ENCODE results near the gene SCGB1D4. TPM values are rescaled to one million over a fixed set of nuclear protein-coding genes. Genes with fewer than 3 reads are reported as not detected.

Gene SCGB1D4
- total RNA-seq, 1 experiment from 2014 or later, result not detected

DNA sequence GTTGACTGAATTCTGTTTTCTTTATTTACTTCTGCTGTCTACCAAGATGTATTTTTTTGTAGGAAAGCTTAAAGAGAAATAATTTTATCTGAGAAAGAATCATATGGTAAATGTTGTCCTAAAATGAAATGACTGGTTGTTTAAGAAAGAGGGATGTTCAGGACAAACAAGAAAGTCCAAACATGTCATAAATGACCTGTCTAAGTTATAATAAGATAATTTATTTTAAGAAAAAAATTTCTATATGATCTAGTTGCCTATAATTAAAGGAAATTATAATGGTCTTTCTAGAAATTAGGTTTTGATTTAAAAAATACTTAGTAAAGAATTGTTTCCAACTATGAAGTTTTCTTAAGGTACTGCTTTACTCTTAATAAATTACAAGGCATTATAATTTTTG lies 18.4 kb downstream of the SCGB1D4 start:
- DNase-seq (ENCODE audit: extremely low read depth, low read depth), result no peak

DNA sequence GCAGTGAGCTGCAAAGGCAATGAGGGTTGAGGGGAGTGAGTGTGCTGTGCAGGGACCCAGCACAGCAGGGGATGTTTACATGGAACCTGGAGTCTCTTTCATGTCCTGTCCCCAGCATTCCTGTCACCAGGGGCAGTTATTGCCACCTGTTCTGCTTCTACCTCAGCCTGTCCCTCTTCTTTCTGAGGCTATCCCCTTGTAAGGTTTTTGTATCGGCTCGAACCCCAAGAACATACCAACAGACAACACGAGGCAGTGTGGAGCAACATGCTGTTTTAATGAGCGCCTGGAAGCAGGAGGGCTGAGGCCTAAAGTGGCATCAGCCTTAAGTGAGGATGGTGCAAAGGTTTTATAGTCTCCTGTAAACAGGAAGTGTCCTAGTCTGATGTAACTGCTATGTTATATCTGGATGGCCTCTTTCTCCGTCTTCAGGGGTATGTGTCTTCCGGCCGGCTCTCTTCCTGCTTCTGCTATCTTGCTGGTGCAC lies 25.0 kb downstream of the SCGB1D4 start:
- no peak for DNase-seq (ENCODE audit: extremely low read depth, low read depth)

DNA sequence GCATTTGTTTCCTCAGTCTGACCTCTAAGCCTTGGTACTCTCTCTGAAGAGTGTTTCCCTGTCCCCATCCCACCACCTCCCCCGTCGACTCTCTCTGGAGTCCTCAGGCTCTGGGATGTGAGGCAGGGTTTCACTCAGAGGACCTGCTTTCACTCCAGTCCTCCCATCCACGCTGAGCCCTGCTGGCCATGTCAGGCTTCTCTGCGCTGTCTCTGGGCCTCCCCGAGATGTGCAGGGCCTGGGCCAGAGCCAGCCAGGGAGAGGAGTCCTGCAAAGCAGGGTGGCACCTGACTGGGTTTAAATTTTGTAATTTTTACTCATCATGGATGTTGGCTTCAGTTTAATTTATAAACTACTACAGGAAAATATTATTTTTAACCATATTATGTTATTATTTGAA lies 25.6 kb downstream of the SCGB1D4 start:
- DNase-seq (ENCODE audit: extremely low read depth, low read depth), result no peak

DNA sequence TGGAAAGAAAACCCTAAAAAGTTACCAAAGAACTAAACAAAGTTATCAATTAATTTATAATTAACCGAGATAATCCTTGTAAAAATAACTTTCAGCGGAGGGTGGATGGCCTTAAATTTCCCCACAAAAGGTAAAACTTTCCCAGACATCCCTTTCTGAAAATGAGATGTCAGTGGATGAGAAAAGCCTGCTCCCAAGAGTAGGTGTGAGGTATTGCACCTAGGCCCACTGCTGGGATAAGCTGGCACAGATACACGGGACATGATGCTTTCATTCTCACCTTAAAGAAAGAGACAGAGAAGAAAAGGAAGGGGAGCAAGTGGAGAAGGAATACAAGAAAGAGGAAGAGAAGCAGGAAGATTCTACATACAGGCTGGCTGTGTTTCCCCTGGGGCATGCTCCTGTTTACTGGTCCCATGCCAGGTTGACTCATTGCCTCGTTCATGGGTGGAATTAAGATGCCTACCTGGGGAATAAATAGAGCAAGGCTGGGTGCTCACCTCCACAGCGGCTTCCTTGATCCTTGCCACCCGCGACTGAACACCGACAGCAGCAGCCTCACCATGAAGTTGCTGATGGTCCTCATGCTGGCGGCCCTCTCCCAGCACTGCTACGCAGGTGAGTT lies 29.1 kb downstream of the SCGB1D4 start, which contains the start of gene SCGB2A2:
TSS of gene SCGB2A2 (plus strand) at position 505 of the 625 bp plus-strand sequence. CDS start at position 564, 59 bp downstream.
- no peak for DNase-seq (ENCODE audit: extremely low read depth, low read depth)

DNA sequence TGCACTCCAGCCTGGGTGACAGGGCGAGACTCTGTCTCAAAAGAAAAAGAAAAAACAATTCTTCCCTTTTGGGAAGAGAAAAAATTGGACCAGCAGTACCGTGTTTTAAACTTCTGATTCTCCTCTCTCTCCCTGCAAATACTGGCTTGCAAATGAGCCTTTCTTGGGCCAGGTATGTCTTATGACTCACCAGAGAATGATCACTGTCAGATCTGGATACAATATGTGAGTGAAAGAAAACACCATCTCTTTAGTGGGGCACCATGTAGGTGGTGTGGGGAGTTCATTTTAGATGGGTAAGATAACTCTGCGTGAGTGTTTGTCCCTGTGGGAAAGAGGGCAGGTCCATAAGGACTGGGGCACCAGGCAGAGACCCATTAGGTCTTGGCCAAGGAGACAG lies 31.3 kb downstream of the SCGB1D4 start:
- DNase-seq (ENCODE audit: extremely low read depth, low read depth), result no peak

DNA sequence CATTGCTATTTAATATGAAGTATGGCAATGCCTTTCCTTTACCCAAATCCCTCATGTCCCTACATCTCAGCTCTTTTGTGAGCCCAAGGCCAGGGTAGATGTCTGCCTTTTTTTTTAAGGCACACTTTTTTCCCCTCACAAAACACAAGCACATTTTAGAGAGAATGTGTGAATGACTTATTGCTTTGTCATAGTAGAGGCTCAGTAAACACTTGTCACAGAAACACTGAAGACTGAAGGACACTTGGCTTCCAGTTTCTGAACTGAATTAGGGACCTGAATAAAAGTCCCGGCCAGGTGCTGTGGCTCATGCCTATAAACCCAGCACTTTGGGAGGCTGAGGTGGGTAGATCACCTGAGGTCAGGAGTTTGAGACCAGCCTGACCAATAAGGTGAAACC lies 31.8 kb downstream of the SCGB1D4 start:
- no peak for DNase-seq (ENCODE audit: extremely low read depth, low read depth)

DNA sequence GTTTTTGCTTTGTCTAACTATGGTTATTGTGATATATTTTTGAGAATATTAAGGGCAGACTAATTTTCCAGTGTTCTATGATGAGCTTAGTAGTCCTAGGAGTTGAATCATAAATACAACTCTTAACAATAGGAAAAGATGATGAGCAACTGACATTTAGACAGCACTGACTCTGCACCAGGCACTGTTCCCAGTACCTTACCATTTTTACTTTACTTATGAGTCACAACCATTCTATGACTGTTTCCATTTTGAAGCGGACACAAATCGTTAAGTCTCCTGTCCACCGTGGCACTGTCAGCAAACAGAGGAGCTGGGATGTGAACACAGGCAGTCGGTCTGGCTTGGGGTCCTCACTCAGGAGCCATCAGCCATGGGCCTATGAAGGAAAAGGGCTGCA lies 32.3 kb downstream of the SCGB1D4 start:
- DNase-seq (ENCODE audit: extremely low read depth, low read depth), result peak; percentile 7

DNA sequence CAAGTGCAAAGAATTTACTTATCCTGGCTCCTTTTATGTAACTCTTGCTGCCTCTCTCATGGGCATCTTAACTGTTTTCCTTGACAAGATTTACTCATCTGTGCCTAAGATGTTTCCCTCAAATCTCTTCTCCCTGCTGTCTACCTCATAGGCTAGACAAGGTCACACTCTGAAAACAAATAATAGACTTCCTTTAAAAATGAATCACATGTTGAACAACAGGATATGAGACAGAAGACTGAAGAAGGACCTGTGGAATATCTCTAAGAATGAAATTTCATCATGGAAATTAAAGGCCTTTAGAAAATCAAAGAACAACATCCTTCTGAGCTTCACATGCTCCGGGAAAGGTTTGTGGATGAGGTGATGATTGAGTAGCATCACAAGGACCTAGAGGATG lies 34.9 kb downstream of the SCGB1D4 start:
- DNase-seq (ENCODE audit: extremely low read depth, low read depth), result no peak

DNA sequence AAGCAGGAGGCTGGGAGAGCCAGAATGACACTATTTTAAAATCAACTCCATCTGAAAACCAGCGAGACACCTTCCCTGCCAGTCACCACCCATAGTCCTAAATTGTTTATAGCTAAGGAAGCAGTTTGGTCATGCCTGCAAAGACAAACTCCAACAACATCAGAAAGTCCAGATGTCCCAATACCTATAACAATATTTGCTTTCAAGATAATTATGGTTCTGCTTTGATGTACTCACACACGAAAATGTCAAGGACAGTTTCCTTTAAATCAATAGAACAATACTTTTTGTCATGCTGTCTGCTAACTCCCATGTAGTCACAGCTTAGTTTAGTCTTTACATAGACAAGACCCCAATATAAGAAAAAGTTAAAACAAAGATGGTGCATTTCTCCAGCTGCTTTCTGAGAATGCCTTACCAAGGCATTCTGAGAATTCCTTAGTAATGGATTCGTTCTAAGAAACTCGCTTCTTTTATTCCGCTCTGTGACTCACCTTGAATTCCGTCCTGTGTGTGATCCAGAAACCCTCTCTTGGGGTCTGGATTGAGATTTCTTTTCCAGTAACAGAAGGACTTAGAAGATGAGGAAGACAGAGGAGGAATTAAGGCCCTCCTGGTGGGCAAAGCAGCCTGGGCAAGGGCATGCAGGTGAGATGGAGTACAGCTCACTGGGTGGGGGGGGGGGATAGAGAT lies 38.5 kb downstream of the SCGB1D4 start:
- no peak for DNase-seq (ENCODE audit: extremely low read depth, low read depth)

DNA sequence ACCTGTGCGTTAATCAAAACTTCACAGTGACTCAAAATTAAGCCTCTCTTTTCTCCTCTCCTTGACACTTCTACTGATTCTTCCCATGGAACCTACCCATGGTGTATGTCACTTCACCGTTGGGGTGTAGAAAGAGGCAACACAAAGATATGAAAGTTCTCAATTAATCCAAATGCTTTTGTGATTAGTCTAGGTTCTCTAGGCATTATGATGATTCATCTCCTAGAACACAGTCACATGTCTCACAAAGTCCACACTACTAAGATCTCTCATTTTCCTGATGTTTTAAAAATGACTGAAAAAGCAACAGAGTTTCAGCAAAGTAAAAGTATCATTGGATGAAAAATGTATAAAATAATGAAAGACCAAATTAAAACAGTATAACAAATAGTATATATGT lies 42.6 kb downstream of the SCGB1D4 start:
- no peak for DNase-seq (ENCODE audit: extremely low read depth, low read depth)

DNA sequence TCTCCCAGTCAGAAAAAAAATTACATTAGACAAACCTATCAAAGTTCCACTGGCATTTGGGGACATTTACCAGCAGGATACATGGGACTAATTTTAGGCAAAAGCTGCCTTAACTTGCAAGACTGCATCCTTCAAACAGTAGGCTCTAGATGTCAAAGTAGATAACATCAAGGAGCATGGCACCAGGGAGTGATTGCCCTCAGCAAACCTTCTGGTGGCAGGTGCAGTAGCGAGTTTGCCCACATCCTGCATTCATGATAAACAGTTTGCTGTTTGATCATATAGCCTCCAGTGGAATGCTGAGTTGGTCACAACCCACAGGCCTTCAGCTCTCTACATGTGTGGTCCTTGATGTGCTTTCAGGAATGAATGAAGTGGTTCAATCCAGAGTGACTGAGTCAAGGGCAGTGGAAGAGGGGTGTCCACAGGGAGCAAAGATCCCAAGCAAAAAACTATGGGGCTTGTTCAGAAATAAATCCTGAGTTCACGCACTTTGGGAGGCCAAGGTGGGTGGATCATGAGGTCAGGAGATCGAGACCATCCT lies 44.8 kb downstream of the SCGB1D4 start:
- DNase-seq (ENCODE audit: extremely low read depth, low read depth), result no peak

DNA sequence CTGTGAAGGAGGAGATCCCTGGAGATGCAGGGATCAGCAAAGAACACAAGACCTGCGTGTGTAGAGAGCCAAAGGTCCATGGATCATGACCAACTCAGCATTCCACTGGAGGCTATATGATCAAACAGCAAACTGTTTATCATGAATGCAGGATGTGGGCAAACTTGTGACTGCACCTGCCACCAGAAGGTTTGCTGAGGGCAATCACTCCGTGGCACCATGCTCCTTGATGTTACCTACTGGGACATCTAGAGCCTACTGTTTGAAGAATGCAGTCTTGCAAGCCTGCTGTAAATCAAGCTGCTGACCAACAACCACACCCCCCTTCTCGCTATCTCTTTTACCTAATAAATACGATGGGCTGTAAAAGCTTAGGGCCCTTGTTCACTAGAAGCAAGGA lies 47.2 kb downstream of the SCGB1D4 start:
- DNase-seq (ENCODE audit: extremely low read depth, low read depth), result no peak

Other genes with a start within 250 kb of the SCGB1D4 start
- 35.5 and 36.4 TPM in 2 replicates for gene INCENP, start 175.1 kb downstream of the SCGB1D4 start, total RNA-seq (2014; rRNA removed; shearing (Covaris generic))
- gene SCGB1D1, start 108.9 kb downstream of the SCGB1D4 start, total RNA-seq (2014; rRNA removed; shearing (Covaris generic)), result not detected in 2 replicates
- not detected in 2 replicates for gene SCGB2A1, start 90.4 kb downstream of the SCGB1D4 start, total RNA-seq (2014; rRNA removed; shearing (Covaris generic))
- not detected in 2 replicates for gene SCGB1D2, start 56.8 kb downstream of the SCGB1D4 start, total RNA-seq (2014; rRNA removed; shearing (Covaris generic))
- gene SCGB2A2, start 28.9 kb downstream of the SCGB1D4 start, total RNA-seq (2014; rRNA removed; shearing (Covaris generic)), result not detected in 2 replicates
- gene ASRGL1, start 38.4 kb upstream of the SCGB1D4 start, total RNA-seq (2014; rRNA removed; shearing (Covaris generic)), result 2.9 and 3.4 TPM in 2 replicates
- gene SCGB1A1, start 120.0 kb upstream of the SCGB1D4 start, total RNA-seq (2014; rRNA removed; shearing (Covaris generic)), result not detected in 2 replicates
- gene AHNAK, start 247.7 kb upstream of the SCGB1D4 start, total RNA-seq (2014; rRNA removed; shearing (Covaris generic)), result 80.2 and 86.0 TPM in 2 replicates